MM.1S (cell line): Measurements from ENCODE around the gene MAP3K4.

Experiments
- CTCF ChIP-seq: fragments of 300-600 bp; sonication (generic); IDR thresholded peaks from 2 replicates; pipeline ENCODE4 v1.5.1; 2016; ENCODE audit warnings: antibody characterized with exemption, low read length, mixed read lengths
- EZH2phosphoT487 ChIP-seq: fragments of 300-600 bp; sonication (generic); IDR thresholded peaks from 2 replicates; pipeline ENCODE4 v1.6.1; 2018; ENCODE audit warnings: antibody characterized with exemption, low read length

GRCh38 chr6:161023316-161023715 lies 31.7 kb downstream of the MAP3K4 start:
- no peak for TF ChIP-seq CTCF
- TF ChIP-seq EZH2phosphoT487: no peak
